Ureter (tissue), 1 donor: ENCODE results near the gene GRP. TPM values are rescaled to one million over a fixed set of nuclear protein-coding genes. Genes with fewer than 3 reads are reported as not detected.
"Not testable (repeated sequence)": the region's sequence is repeated elsewhere in the genome, so short reads cannot be mapped to it uniquely, and the experiment has no call there.

Experiments
- DNase-seq: peaks from one replicate; pipeline ENCODE4 v3.0.0-alpha.2; 2020; ENCODE audit warnings: low spot score
- total RNA-seq: library from RNA; stranded (reverse); gene quantifications from one replicate; pipeline ENCODE4 v1.2.4, GENCODE V29; 2023
- donor health status: DM: yes; HTN: yes; CAD: no.

Gene GRP
- total RNA-seq, 1 donor from 2014 or later, result not detected

- no peak for DNase-seq
Observed at GRCh38 chr18:59229191-59229590, 9.2 kb downstream of the GRP start.

- no peak for DNase-seq
Observed at GRCh38 chr18:59229701-59230443, 9.9 kb downstream of the GRP start.

- DNase-seq, result no peak
Observed at GRCh38 chr18:59231114-59231513, 11.2 kb downstream of the GRP start.

GRCh38 chr18:59231877-59232276 is 11.9 kb downstream of the GRP start:
- DNase-seq, result no peak

- no peak for DNase-seq
Observed at GRCh38 chr18:59232309-59233016, 12.5 kb downstream of the GRP start.

GRCh38 chr18:59233017-59233410 is 13.1 kb downstream of the GRP start:
- no peak for DNase-seq

- no peak for DNase-seq
Observed at GRCh38 chr18:59238385-59238784, 18.4 kb downstream of the GRP start.

- no peak for DNase-seq
Observed at GRCh38 chr18:59239642-59240041, 19.7 kb downstream of the GRP start.

- DNase-seq, result no peak
Observed at GRCh38 chr18:59242906-59243305, 22.9 kb downstream of the GRP start.

- no peak for DNase-seq
Observed at GRCh38 chr18:59246796-59247195, 26.8 kb downstream of the GRP start.

GRCh38 chr18:59249199-59249774 is 29.3 kb downstream of the GRP start:
- no peak for DNase-seq

- not testable (repeated sequence) for DNase-seq
Observed at GRCh38 chr18:59255491-59255890, 35.5 kb downstream of the GRP start.

GRCh38 chr18:59261842-59262241 is 41.9 kb downstream of the GRP start:
- not testable (repeated sequence) for DNase-seq

GRCh38 chr18:59262243-59262642 is 42.3 kb downstream of the GRP start:
- not testable (repeated sequence) for DNase-seq

- DNase-seq, result no peak
Observed at GRCh38 chr18:59263661-59264060, 43.7 kb downstream of the GRP start.

GRCh38 chr18:59264121-59264571 is 44.2 kb downstream of the GRP start:
- DNase-seq, result no peak

GRCh38 chr18:59264651-59265245 is 44.8 kb downstream of the GRP start:
- no peak for DNase-seq

- no peak for DNase-seq
Observed at GRCh38 chr18:59265246-59265973, 45.5 kb downstream of the GRP start.

- DNase-seq, result no peak
Observed at GRCh38 chr18:59265974-59266369, 46.0 kb downstream of the GRP start.

GRCh38 chr18:59266459-59266858 is 46.5 kb downstream of the GRP start:
- DNase-seq, result no peak

- no peak for DNase-seq
Observed at GRCh38 chr18:59266886-59267502, 47.0 kb downstream of the GRP start.
